BE2C (cell line): ENCODE results near the gene OR6C65.
"Not testable (repeated sequence)": the region's sequence is repeated elsewhere in the genome, so short reads cannot be mapped to it uniquely, and the experiment has no call there.

ENCODE experiments used
- DNase-seq: peaks from one replicate; pipeline ENCODE4 v3.0.0-alpha.2; 2020
- H3K27me3 ChIP-seq: fragments of 250-450 bp; sonication (Bioruptor Pico); 2 replicates; pipeline ENCODE4 v1.5.1; 2020; ENCODE audit warnings: mild to moderate bottlenecking
- H3K36me3 ChIP-seq: fragments of 250-450 bp; sonication (Bioruptor Pico); 2 replicates; pipeline ENCODE4 v1.5.1; 2020; ENCODE audit warnings: mild to moderate bottlenecking
- H3K4me1 ChIP-seq: fragments of 250-450 bp; sonication (Bioruptor Pico); 2 replicates; pipeline ENCODE4 v1.5.1; 2020
- H3K4me3 ChIP-seq: 2 replicates; pipeline ENCODE4 v1.5.1; 2011; ENCODE audit warnings: low read depth, low read length
- H3K9me3 ChIP-seq: fragments of 250-450 bp; sonication (Bioruptor Pico); 2 replicates; pipeline ENCODE4 v1.5.1; 2020
- CTCF ChIP-seq: IDR thresholded peaks from 2 replicates; pipeline ENCODE4 v1.5.1; 2012; ENCODE audit warnings: mild to moderate bottlenecking, low read depth, low read length

The OR6C65 gene

GRCh38 chr12:55416961-55417360 is 16.6 kb downstream of the OR6C65 start:
- no peak for DNase-seq
- Histone ChIP-seq H3K9me3 (no peaks in the 10 kb centered on the region), H3K27me3 (peaks cover 5% of the 10 kb centered on the region; the same call in 1 of the 2 replicates), H3K36me3 (no peaks in the 10 kb centered on the region), H3K4me3 (no peak overlapping the region), H3K4me1 (no peaks in the 10 kb centered on the region)
- TF ChIP-seq CTCF: no peak

GRCh38 chr12:55420307-55420962 is 20.1 kb downstream of the OR6C65 start:
- H3K4me3 ChIP-seq: no peak overlapping the region
- H3K4me1 ChIP-seq: no peaks in the 10 kb centered on the region
- H3K9me3 ChIP-seq: no peaks in the 10 kb centered on the region
- H3K27me3 ChIP-seq: peaks cover 3% of the 10 kb centered on the region; the same call in 1 of the 2 replicates
- DNase-seq: no peak
- no peak for TF ChIP-seq CTCF
- H3K36me3 ChIP-seq: no peaks in the 10 kb centered on the region

GRCh38 chr12:55425954-55426353 is 25.6 kb downstream of the OR6C65 start, which contains the start of gene OR6C76:
Gene OR6C76 (plus strand): TSS chr12:55426254. CDS start chr12:55426254, 0 bp downstream.
- no peak for TF ChIP-seq CTCF
- H3K36me3 ChIP-seq: no peaks in the 10 kb centered on the region
- DNase-seq: no peak
- no peaks in the 10 kb centered on the region for H3K27me3 ChIP-seq
- no peak within 1 kb of the TSS for H3K4me3 ChIP-seq
- no peaks in the 10 kb centered on the region for H3K4me1 ChIP-seq
- no peaks in the 10 kb centered on the region for H3K9me3 ChIP-seq

- H3K4me3 ChIP-seq: no peak overlapping the region
- DNase-seq: no peak
- H3K9me3 ChIP-seq: no peaks in the 10 kb centered on the region
Measured at GRCh38 chr12:55428331-55429243, 28.3 kb downstream of the OR6C65 start.

GRCh38 chr12:55441233-55441632 is 40.9 kb downstream of the OR6C65 start:
- H3K36me3 ChIP-seq, H3K4me3 ChIP-seq, H3K27me3 ChIP-seq, H3K4me1 ChIP-seq, H3K9me3 ChIP-seq, DNase-seq: not testable (repeated sequence)

More at GRCh38 chr12:55428331-55429243, 28.3 kb downstream of the OR6C65 start:
- no peaks in the 10 kb centered on the region for H3K4me1 ChIP-seq
- TF ChIP-seq CTCF: no peak
- no peaks in the 10 kb centered on the region for H3K27me3 ChIP-seq
- H3K36me3 ChIP-seq: no peaks in the 10 kb centered on the region

- no peaks in the 10 kb centered on the region for H3K36me3 ChIP-seq
- no peaks in the 10 kb centered on the region; the same call in 1 of the 2 replicates for H3K9me3 ChIP-seq
- H3K27me3 ChIP-seq: no peaks in the 10 kb centered on the region; the same call in 1 of the 2 replicates
- H3K4me1 ChIP-seq: no peaks in the 10 kb centered on the region
- TF ChIP-seq CTCF: no peak
- no peak for DNase-seq
- H3K4me3 ChIP-seq: no peak within 1 kb of the TSS
Measured at GRCh38 chr12:55443776-55444175, 43.4 kb downstream of the OR6C65 start, which contains the start of gene OR6C2. Gene OR6C2 (plus strand): TSS chr12:55444076. CDS start chr12:55452214, 8,138 bp downstream.
